HepG2 (cell line): Measurements from ENCODE around the gene CHMP1B. TPM values are rescaled to one million over a fixed set of nuclear protein-coding genes. Genes with fewer than 3 reads are reported as not detected.
A peak's percentile ranks its signal among the peaks of the same experiment; 100 is the strongest.

Source experiments
- ADNP ChIP-seq: sonication (generic); formaldehyde crosslinking; IDR thresholded peaks from 2 replicates; pipeline ENCODE4 v1.4.0; 2020; ENCODE audit warnings: missing genetic modification reagents
- ARNT2 ChIP-seq: sonication (generic); formaldehyde crosslinking; IDR thresholded peaks from 2 replicates; pipeline ENCODE4 v1.8.0; 2022; ENCODE audit warnings: mild to moderate bottlenecking, low read depth, missing genetic modification reagents, moderate library complexity
- CENPX ChIP-seq: sonication (generic); formaldehyde crosslinking; IDR thresholded peaks from 2 replicates; pipeline ENCODE4 v1.9.0; 2021; ENCODE audit warnings: mild to moderate bottlenecking, missing genetic modification reagents, moderate library complexity
- DMAP1 ChIP-seq: IDR thresholded peaks from 2 replicates; pipeline ENCODE4 v1.6.1; 2016
- DPF2 ChIP-seq: sonication (generic); formaldehyde crosslinking; IDR thresholded peaks from 2 replicates; pipeline ENCODE4 v1.4.0; 2020; ENCODE audit warnings: mild to moderate bottlenecking, low read depth, missing genetic modification reagents, borderline replicate concordance
- FOXP1 ChIP-seq, 2 experiments: fragments of 450-650 bp in 1 of 2; IDR thresholded peaks; 2 replicates each; pipeline ENCODE4 v1.6.1; 2017 to 2018; ENCODE audit warnings: antibody characterized with exemption in 1 of 2
- GATAD1 ChIP-seq: IDR thresholded peaks from 2 replicates; pipeline ENCODE4 v1.6.1; 2016; ENCODE audit warnings: missing genetic modification reagents, missing compliant biosample characterization
- GLI4 ChIP-seq: sonication (generic); formaldehyde crosslinking; IDR thresholded peaks from 2 replicates; pipeline ENCODE4 v1.5.1; 2020; ENCODE audit warnings: missing genetic modification reagents, mild to moderate bottlenecking, moderate library complexity, borderline replicate concordance
- HOXA3 ChIP-seq: sonication (generic); formaldehyde crosslinking; IDR thresholded peaks from 2 replicates; pipeline ENCODE4 v1.5.0; 2020; ENCODE audit warnings: missing genetic modification reagents
- IKZF1 ChIP-seq: fragments of 450-650 bp; IDR thresholded peaks from 2 replicates; pipeline ENCODE4 v1.7.1; 2016
- KDM2A ChIP-seq: sonication (generic); formaldehyde crosslinking; IDR thresholded peaks from 2 replicates; pipeline ENCODE4 v1.4.0; 2020; ENCODE audit warnings: low read depth, missing genetic modification reagents, borderline replicate concordance
- MAX ChIP-seq: IDR thresholded peaks from 2 replicates; pipeline ENCODE4 v1.6.1; 2012; ENCODE audit warnings: inconsistent platforms
- MEIS1 ChIP-seq: sonication (generic); formaldehyde crosslinking; IDR thresholded peaks from 2 replicates; pipeline ENCODE4 v1.9.0; 2021; ENCODE audit warnings: mild to moderate bottlenecking, missing genetic modification reagents, moderate library complexity, borderline replicate concordance
- MZF1 ChIP-seq: sonication (generic); formaldehyde crosslinking; IDR thresholded peaks from 2 replicates; pipeline ENCODE4 v1.8.1; 2023; ENCODE audit warnings: mild to moderate bottlenecking, missing genetic modification reagents, borderline replicate concordance
- NCOA1 ChIP-seq: sonication (generic); formaldehyde crosslinking; IDR thresholded peaks from 2 replicates; pipeline ENCODE4 v1.9.0; 2021; ENCODE audit warnings: missing genetic modification reagents
- PAX8 ChIP-seq: sonication (generic); formaldehyde crosslinking; IDR thresholded peaks from 2 replicates; pipeline ENCODE4 v1.8.0; 2022; ENCODE audit warnings: mild to moderate bottlenecking, missing genetic modification reagents, borderline replicate concordance
- PBX2 ChIP-seq: IDR thresholded peaks from 2 replicates; pipeline ENCODE4 v1.6.1; 2016; ENCODE audit warnings: control low read depth
- RARA ChIP-seq: IDR thresholded peaks from 2 replicates; pipeline ENCODE4 v1.6.1; 2016; ENCODE audit warnings: missing genetic modification reagents, missing compliant biosample characterization
- SAP130 ChIP-seq: IDR thresholded peaks from 2 replicates; pipeline ENCODE4 v1.6.1; 2016; ENCODE audit warnings: low read depth
- TBX3 ChIP-seq: fragments of 450-650 bp; IDR thresholded peaks from 2 replicates; pipeline ENCODE4 v1.6.1; 2017; ENCODE audit warnings: antibody characterized with exemption, mild to moderate bottlenecking, inconsistent platforms, borderline replicate concordance
- TCF7 ChIP-seq: sonication (generic); IDR thresholded peaks from 2 replicates; pipeline ENCODE4 v1.6.1; 2016; ENCODE audit warnings: antibody characterized with exemption, low read depth
- TFE3 ChIP-seq: IDR thresholded peaks from 2 replicates; pipeline ENCODE4 v1.6.1; 2016
- TRIM24 ChIP-seq: sonication (generic); formaldehyde crosslinking; IDR thresholded peaks from 2 replicates; pipeline ENCODE4 v1.8.0; 2022; ENCODE audit warnings: mild to moderate bottlenecking, missing genetic modification reagents
- ZBTB14 ChIP-seq: sonication (generic); formaldehyde crosslinking; IDR thresholded peaks from 2 replicates; pipeline ENCODE4 v1.4.0; 2020; ENCODE audit warnings: missing genetic modification reagents
- ZNF326 ChIP-seq: sonication (generic); formaldehyde crosslinking; IDR thresholded peaks from 2 replicates; pipeline ENCODE4 v1.4.0; 2020; ENCODE audit warnings: missing genetic modification reagents, borderline replicate concordance
- ZNF331 ChIP-seq: sonication (generic); formaldehyde crosslinking; IDR thresholded peaks from 2 replicates; pipeline ENCODE4 v1.4.0; 2020; ENCODE audit warnings: missing genetic modification reagents
- ZNF432 ChIP-seq: sonication (generic); formaldehyde crosslinking; IDR thresholded peaks from 2 replicates; pipeline ENCODE4 v1.5.0; 2020; ENCODE audit warnings: missing genetic modification reagents, mild to moderate bottlenecking, borderline replicate concordance
- ZNF484 ChIP-seq: sonication (generic); formaldehyde crosslinking; IDR thresholded peaks from 2 replicates; pipeline ENCODE4 v1.5.1; 2020; ENCODE audit warnings: mild to moderate bottlenecking, low read depth, missing genetic modification reagents, borderline replicate concordance
- ZNF782 ChIP-seq: sonication (generic); formaldehyde crosslinking; IDR thresholded peaks from 2 replicates; pipeline ENCODE4 v1.4.0; 2020; ENCODE audit warnings: missing genetic modification reagents, mild to moderate bottlenecking, borderline replicate concordance
- ZNF839 ChIP-seq: sonication (generic); formaldehyde crosslinking; IDR thresholded peaks from 2 replicates; pipeline ENCODE4 v1.4.0; 2020; ENCODE audit warnings: missing genetic modification reagents, mild to moderate bottlenecking, borderline replicate concordance
- polyA plus RNA-seq, 8 experiments: library from polyadenylated mRNA; depleted of rRNA in 3 of 8; stranded (reverse) in 7 of 8; unstranded in 1 of 8; fragments of >200 nt; fragmentation: Illumina TruSeq in 4 of 8; extraction: Trizol in 4 of 8; gene quantifications; 2 replicates each; pipeline versions ENCODE4 v1.2.1 to v1.2.3, GENCODE V29; 2011 to 2016; ENCODE audit warnings: low read depth in 4 of 8, missing spikeins in 1 of 8, mixed read lengths in 1 of 8; ENCODE audit not compliant: insufficient read depth in 1 of 8
- total RNA-seq, 5 experiments: library from RNA; depleted of rRNA; stranded (reverse); fragments of >200 nt; fragmentation: Illumina TruSeq; extraction: Trizol; gene quantifications; 2 replicates each; pipeline ENCODE4 v1.2.3, GENCODE V29; 2016; ENCODE audit warnings: low read depth in 1 of 5

Gene CHMP1B
- total and polyA plus RNA-seq, 2 of the 13 experiments (the other 11 are each of a cell fraction or from before 2014, with no cell fraction given): 18.8 to 20.2 TPM

- TF ChIP-seq ZNF839 (CRISPR knock-in tag) (no peak), GLI4 (CRISPR knock-in tag) (no peak), ZNF782 (CRISPR knock-in tag) (no peak), ZNF331 (peak; percentile 44; the same call in 1 of the 2 replicates), PBX2 (CRISPR knock-in tag) (0 out of 2 replicates have a peak, but pooled peaks have one; percentile 25), ZBTB14 (no peak), KDM2A (CRISPR knock-in tag) (0 out of 2 replicates have a peak, but pooled peaks have one; percentile 33), SAP130 (CRISPR knock-in tag) (peak; percentile 85), PAX8 (CRISPR knock-in tag) (no peak), ADNP (no peak), FOXP1 (IDR thresholded peaks at IDR 0.05) (no peak), FOXP1 (CRISPR knock-in tag; IDR thresholded peaks at IDR 0.05) (0 out of 2 replicates have a peak, but pooled peaks have one; percentile 21), TFE3 (CRISPR knock-in tag) (peak; percentile 76), ZNF326 (CRISPR knock-in tag) (no peak), CENPX (CRISPR knock-in tag) (no peak), ARNT2 (no peak), ZNF432 (CRISPR knock-in tag) (no peak), HOXA3 (CRISPR knock-in tag) (peak; percentile 56), NCOA1 (CRISPR knock-in tag) (no peak), TCF7 (peak; percentile 55; the same call in 1 of the 2 replicates), ZNF484 (CRISPR knock-in tag) (no peak), TRIM24 (CRISPR knock-in tag) (no peak), DMAP1 (CRISPR knock-in tag) (peak; percentile 49; the same call in 1 of the 2 replicates), DPF2 (peak; percentile 21; the same call in 1 of the 2 replicates), MAX (peak; percentile 85), RARA (CRISPR knock-in tag) (peak; percentile 70; the same call in 1 of the 2 replicates), MEIS1 (no peak), GATAD1 (CRISPR knock-in tag) (0 out of 2 replicates have a peak, but pooled peaks have one; percentile 38), TBX3 (no peak), IKZF1 (no peak), MZF1 (CRISPR knock-in tag) (no peak)
Measured at GRCh38 chr18:11840493-11840892, 10.7 kb upstream of the CHMP1B start (continued).
